Stimulated activated memory B cell treated with anti-CD40 and anti-IgM and Interleukin-4, amounts not matched to agents 10 μg/mL and 1 μg/mL and 100 μg/mL, for 72 hours (primary cell): ENCODE measurements around the gene ATRIP.
"Not testable (repeated sequence)": the region's sequence is repeated elsewhere in the genome, so short reads cannot be mapped to it uniquely, and the experiment has no call there.

ENCODE experiments used
- ATAC-seq: fragments of 150-1000 bp; cut with Tn5 transposase; 2 replicates; pipeline ENCODE4 v1.10.0; 2021
- H3K27ac Mint-ChIP-seq: one replicate; pipeline ENCODE4 v1.8.0; 2022; ENCODE audit warnings: mild to moderate bottlenecking, mixed read lengths
- H3K27me3 Mint-ChIP-seq: one replicate; pipeline ENCODE4 v1.8.0; 2022; ENCODE audit warnings: mixed read lengths
- H3K36me3 Mint-ChIP-seq: one replicate; pipeline ENCODE4 v1.8.0; 2022; ENCODE audit warnings: mixed read lengths
- H3K4me1 Mint-ChIP-seq: one replicate; pipeline ENCODE4 v1.8.0; 2022; ENCODE audit warnings: mixed read lengths
- H3K4me3 Mint-ChIP-seq: one replicate; pipeline ENCODE4 v1.8.0; 2022; ENCODE audit warnings: mild to moderate bottlenecking, moderate library complexity, mixed read lengths
- H3K9me3 Mint-ChIP-seq: one replicate; pipeline ENCODE4 v1.8.0; 2022; ENCODE audit warnings: mixed read lengths

The ATRIP gene

GRCh38 chr3:48446425-48447193 lies at the start of gene ATRIP:
Gene ATRIP, plus strand, starts transcription at chr3:48446737. Its CDS starts 109 bp downstream, at chr3:48446846.
- H3K4me3 Mint-ChIP-seq: peak within 1 kb of the TSS; percentile 89
- H3K36me3 Mint-ChIP-seq: peaks cover 9% of the 10 kb centered on the region
- ATAC-seq: peak; percentile 98
- peak within 1 kb of the TSS; percentile 78 for H3K27ac Mint-ChIP-seq
- H3K9me3 Mint-ChIP-seq: no peaks in the 10 kb centered on the region
- H3K27me3 Mint-ChIP-seq: no peaks in the 10 kb centered on the region
- peaks cover 31% of the 10 kb centered on the region for H3K4me1 Mint-ChIP-seq

GRCh38 chr3:48397767-48398681 lies 48.5 kb upstream of the ATRIP start:
- H3K4me3 Mint-ChIP-seq: no peak overlapping the region
- no peak overlapping the region for H3K27ac Mint-ChIP-seq
- peaks cover 5% of the 10 kb centered on the region for H3K4me1 Mint-ChIP-seq
- H3K9me3 Mint-ChIP-seq: no peaks in the 10 kb centered on the region
- H3K36me3 Mint-ChIP-seq: no peaks in the 10 kb centered on the region
- H3K27me3 Mint-ChIP-seq: peaks cover 56% of the 10 kb centered on the region
- no peak for ATAC-seq

- no peak overlapping the region for H3K4me3 Mint-ChIP-seq
- H3K9me3 Mint-ChIP-seq: no peaks in the 10 kb centered on the region
- peaks cover 50% of the 10 kb centered on the region for H3K27me3 Mint-ChIP-seq
- no peak overlapping the region for H3K27ac Mint-ChIP-seq
- peaks cover 5% of the 10 kb centered on the region for H3K4me1 Mint-ChIP-seq
- ATAC-seq: no peak
- no peaks in the 10 kb centered on the region for H3K36me3 Mint-ChIP-seq
Observed at GRCh38 chr3:48398701-48399386, 47.7 kb upstream of the ATRIP start.

- Mint-ChIP-seq H3K36me3 (no peaks in the 10 kb centered on the region), H3K9me3 (no peaks in the 10 kb centered on the region), H3K27me3 (peaks cover 47% of the 10 kb centered on the region), H3K4me1 (peaks cover 5% of the 10 kb centered on the region), H3K4me3 (no peak overlapping the region), H3K27ac (no peak overlapping the region)
- ATAC-seq: no peak
Observed at GRCh38 chr3:48399387-48400172, 47.0 kb upstream of the ATRIP start.

- no peak overlapping the region for H3K27ac Mint-ChIP-seq
- no peak overlapping the region for H3K4me3 Mint-ChIP-seq
- no peaks in the 10 kb centered on the region for H3K36me3 Mint-ChIP-seq
- peak; percentile 70 for ATAC-seq
- no peaks in the 10 kb centered on the region for H3K9me3 Mint-ChIP-seq
- H3K4me1 Mint-ChIP-seq: peaks cover 5% of the 10 kb centered on the region
- H3K27me3 Mint-ChIP-seq: peaks cover 36% of the 10 kb centered on the region
Observed at GRCh38 chr3:48400824-48401433, 45.6 kb upstream of the ATRIP start.

GRCh38 chr3:48401434-48401901 lies 45.1 kb upstream of the ATRIP start:
- ATAC-seq, H3K27ac Mint-ChIP-seq, H3K36me3 Mint-ChIP-seq, H3K9me3 Mint-ChIP-seq, H3K4me1 Mint-ChIP-seq, H3K4me3 Mint-ChIP-seq: not testable (repeated sequence)
- H3K27me3 Mint-ChIP-seq: peaks cover 33% of the 10 kb centered on the region

GRCh38 chr3:48402281-48402732 lies 44.2 kb upstream of the ATRIP start:
- Mint-ChIP-seq H3K27me3 (peaks cover 26% of the 10 kb centered on the region), H3K4me1 (peaks cover 5% of the 10 kb centered on the region), H3K4me3 (no peak overlapping the region), H3K27ac (no peak overlapping the region), H3K36me3 (no peaks in the 10 kb centered on the region), H3K9me3 (no peaks in the 10 kb centered on the region)
- no peak for ATAC-seq

GRCh38 chr3:48402907-48403306 lies 43.6 kb upstream of the ATRIP start:
- peaks cover 5% of the 10 kb centered on the region for H3K4me1 Mint-ChIP-seq
- H3K36me3 Mint-ChIP-seq: no peaks in the 10 kb centered on the region
- H3K4me3 Mint-ChIP-seq: no peak overlapping the region
- peaks cover 20% of the 10 kb centered on the region for H3K27me3 Mint-ChIP-seq
- no peaks in the 10 kb centered on the region for H3K9me3 Mint-ChIP-seq
- no peak overlapping the region for H3K27ac Mint-ChIP-seq
- ATAC-seq: no peak

GRCh38 chr3:48403533-48404439 lies 42.8 kb upstream of the ATRIP start:
- no peaks in the 10 kb centered on the region for H3K9me3 Mint-ChIP-seq
- H3K27me3 Mint-ChIP-seq: peaks cover 19% of the 10 kb centered on the region
- no peak overlapping the region for H3K4me3 Mint-ChIP-seq
- H3K27ac Mint-ChIP-seq: no peak overlapping the region
- peaks cover 5% of the 10 kb centered on the region for H3K4me1 Mint-ChIP-seq
- H3K36me3 Mint-ChIP-seq: no peaks in the 10 kb centered on the region
- no peak for ATAC-seq

GRCh38 chr3:48404440-48405342 lies 41.8 kb upstream of the ATRIP start:
- no peak overlapping the region for H3K27ac Mint-ChIP-seq
- H3K36me3 Mint-ChIP-seq: no peaks in the 10 kb centered on the region
- no peak for ATAC-seq
- H3K4me3 Mint-ChIP-seq: no peak overlapping the region
- no peaks in the 10 kb centered on the region for H3K9me3 Mint-ChIP-seq
- H3K4me1 Mint-ChIP-seq: peaks cover 5% of the 10 kb centered on the region
- peaks cover 14% of the 10 kb centered on the region for H3K27me3 Mint-ChIP-seq

GRCh38 chr3:48405343-48405881 lies 41.1 kb upstream of the ATRIP start:
- H3K27me3 Mint-ChIP-seq: peaks cover 14% of the 10 kb centered on the region
- no peak overlapping the region for H3K4me3 Mint-ChIP-seq
- peaks cover 5% of the 10 kb centered on the region for H3K4me1 Mint-ChIP-seq
- no peaks in the 10 kb centered on the region for H3K36me3 Mint-ChIP-seq
- no peak overlapping the region for H3K27ac Mint-ChIP-seq
- no peak for ATAC-seq
- no peaks in the 10 kb centered on the region for H3K9me3 Mint-ChIP-seq

GRCh38 chr3:48405971-48406370 lies 40.6 kb upstream of the ATRIP start:
- Mint-ChIP-seq H3K36me3 (no peaks in the 10 kb centered on the region), H3K27ac (no peak overlapping the region), H3K4me1 (peaks cover under 1% of the 10 kb centered on the region), H3K4me3 (no peak overlapping the region), H3K27me3 (peaks cover 14% of the 10 kb centered on the region), H3K9me3 (no peaks in the 10 kb centered on the region)
- no peak for ATAC-seq
